Activated CD4-positive, CD25-positive, alpha-beta regulatory T cell treated with anti-CD3 and anti-CD28 coated beads, Interleukin-2, amount 50 U/mL, for 24 hours (primary cell): Measurements from ENCODE around the gene SP100.
"Not testable (repeated sequence)": the region's sequence is repeated elsewhere in the genome, so short reads cannot be mapped to it uniquely, and the experiment has no call there.

Source experiments
- ATAC-seq, 2 donors: fragments of 150-1000 bp; cut with Tn5 transposase; one replicate each; pipeline ENCODE4 v1.10.0; 2021; ENCODE audit warnings: mild to moderate bottlenecking in 1 of 2, moderate library complexity in 1 of 2

SP100 gene

DNA sequence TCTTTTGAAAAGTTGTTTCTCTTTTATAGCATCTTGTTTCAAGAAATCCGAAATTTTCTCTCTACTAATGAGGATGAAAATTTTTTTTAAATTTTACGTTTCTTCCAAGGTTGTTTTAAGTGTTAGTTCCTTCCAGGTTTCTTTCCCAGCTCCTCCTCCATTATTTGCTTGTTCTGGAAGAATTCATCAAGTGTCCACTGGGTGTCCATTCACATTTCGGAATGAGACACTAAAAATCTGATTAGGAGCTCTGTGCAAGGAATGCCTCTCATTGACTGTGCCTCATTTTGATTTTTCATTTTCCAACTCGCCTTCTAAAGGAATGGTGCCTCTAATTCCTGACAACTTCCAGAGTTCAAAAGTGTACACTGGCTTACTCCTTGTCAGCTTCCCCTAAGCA is 6.1 kb downstream of the SP100 start:
- no peak for ATAC-seq

DNA sequence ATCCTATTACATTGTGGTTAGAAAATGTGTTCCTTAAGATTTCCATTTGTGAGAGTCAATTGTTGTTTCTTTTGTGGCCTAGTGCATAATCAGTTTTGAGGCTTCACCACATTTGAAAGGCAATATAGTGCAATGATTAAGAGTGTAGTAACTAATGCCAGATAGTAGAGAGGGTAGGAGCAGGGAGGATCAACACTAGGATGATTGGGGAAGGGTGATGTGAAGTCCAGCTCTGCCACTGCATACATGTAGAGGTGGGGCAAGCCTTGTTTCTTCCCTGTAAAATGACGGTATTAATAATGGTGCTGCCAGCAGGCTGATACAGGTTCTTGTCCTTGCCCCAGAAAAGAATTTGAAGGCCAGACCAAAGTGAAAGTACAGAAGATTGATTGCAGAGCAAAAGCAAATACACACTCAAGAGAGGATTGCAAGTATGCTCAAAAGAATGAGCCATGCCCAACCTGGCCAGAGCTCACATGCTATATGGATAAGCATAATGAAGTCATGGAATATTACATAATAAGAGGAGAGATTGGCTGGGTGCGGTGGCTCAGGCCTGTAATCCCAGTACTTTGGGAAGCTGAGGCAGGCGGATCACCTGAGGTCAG is 8.0 kb downstream of the SP100 start:
- ATAC-seq, result peak; percentile 30 to 44

DNA sequence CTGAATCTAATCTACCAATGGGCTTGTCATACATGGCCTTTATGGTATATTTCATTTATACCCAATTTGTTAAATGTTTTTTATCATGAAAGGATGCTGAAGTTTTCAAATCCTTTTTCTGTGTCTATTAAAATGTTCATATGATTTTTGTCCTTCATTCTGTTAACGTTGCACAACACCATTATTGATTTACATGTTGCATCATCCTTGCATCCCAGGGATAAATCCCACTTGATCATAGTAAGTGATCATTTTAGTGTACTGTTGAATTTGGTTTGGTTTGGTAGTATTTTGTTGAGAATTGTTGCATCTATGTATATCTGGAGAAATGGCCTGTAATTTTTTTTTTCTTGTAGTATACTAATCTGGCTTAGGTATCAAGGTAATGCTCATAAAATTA is 9.4 kb downstream of the SP100 start:
- ATAC-seq, result no peak

DNA sequence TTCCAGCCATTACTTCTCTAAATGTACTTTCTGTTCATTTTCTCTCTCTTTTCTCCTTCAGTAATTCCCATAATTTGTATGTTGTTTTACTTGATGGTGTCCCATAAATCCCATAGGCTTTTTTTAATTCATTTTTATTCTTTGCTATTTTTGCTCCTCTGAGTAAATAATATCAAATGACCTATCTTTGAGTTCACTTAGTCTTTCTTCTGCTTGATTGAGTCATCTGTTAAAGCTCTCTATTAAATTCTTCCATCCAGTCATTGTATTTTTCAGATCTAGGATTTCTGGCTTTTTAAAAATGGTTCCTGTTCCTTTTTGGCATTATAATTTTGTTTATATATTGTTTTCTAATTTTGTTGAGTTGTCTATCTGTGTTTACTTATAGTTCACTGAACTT is 13.5 kb downstream of the SP100 start:
- no peak for ATAC-seq

DNA sequence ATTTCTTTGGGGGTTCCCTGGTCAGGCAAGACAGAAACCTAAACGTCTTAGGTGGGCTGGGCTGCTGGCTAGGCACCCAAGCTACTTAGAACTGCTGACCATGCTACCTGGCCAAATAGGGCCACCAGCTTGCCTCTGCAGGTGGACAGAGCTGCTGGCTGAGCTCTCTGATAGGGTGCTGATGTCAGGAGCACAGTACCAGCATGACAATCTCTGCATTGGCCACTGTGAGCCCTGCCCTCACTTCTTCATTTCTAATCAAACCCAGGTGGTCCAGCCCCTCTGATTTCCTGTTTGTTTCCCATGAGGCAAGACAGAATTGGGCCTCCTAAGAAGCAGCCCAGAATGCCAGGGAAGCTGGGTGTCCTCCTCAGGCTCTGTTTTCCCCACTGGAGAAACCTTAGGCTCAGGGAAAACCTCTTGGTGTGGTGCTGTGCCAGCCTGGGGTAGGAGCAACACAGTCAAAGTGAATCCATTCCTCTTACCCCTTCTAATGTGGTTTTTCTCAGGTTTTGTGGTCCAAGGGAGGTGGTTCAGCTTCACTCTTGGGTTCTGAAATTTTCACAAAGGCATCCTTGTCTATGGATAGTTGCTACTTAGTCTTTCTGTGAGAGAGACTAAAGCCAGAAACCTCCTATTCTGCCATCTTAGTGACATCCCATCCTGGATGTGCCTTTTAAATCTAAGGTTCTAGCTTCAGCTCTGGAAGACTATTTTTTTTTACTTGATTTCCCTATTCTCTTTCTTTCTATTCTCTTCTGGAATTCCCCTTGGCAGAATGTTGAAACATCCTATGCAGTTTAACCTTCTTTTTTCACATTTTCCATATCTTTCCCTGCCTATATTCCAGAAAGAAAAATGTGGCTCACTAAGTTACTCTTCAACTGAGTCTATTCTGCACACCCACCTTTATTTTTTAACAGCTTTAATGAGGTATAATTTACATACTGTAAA is 15.2 kb downstream of the SP100 start:
- peak in 1 of 2 donors; percentile 29 for ATAC-seq

DNA sequence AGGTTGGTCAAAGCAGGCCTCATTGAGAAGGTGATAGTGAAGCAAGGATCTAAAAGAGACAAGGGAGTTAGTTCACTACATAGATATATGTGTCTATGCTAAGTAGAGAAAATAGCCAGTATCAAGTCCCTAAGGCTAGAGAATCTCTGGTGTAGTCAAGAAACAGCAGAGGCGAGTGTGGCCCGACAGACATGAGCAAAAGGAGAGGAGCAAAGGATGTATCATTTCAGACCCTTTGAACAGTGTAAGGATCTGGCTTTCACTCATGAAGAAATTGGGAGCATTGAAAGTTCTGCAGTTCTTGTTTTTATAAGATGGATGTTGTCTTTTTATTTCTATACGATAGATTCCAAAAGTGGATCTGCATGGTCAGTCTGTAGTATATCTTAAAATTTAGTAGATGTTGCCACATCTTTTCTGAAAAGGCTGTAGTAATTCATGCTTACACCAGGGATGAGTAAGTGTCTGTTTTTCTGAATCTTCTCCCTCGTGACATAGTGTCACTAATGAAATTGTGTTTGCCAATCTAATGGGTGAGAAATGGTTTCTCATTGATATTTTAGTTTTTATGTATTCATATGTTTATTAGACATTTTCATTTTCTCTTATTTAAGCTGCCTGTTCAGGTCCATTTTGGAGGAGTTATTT is 18.8 kb downstream of the SP100 start:
- ATAC-seq, result peak; percentile 46 to 52

DNA sequence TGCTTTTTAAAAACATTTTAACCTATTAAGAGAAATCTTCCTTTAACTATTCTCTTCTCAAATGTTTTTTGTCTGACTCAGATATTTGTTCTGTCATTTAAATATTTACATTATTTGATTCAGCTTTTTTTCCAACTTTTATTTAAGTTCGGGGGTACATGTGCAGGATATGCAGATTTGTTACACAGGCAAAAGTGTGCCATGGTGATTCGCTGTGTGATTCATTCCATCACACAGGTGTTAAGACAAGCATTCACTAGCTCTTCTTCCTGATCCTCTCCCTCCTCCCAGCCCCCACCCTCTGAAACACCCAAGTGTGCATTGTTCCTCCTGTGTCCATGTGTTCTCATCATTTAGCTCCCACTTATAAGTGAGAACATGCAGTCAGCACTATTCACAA is 19.4 kb downstream of the SP100 start:
- peak; percentile 47 to 61 for ATAC-seq

DNA sequence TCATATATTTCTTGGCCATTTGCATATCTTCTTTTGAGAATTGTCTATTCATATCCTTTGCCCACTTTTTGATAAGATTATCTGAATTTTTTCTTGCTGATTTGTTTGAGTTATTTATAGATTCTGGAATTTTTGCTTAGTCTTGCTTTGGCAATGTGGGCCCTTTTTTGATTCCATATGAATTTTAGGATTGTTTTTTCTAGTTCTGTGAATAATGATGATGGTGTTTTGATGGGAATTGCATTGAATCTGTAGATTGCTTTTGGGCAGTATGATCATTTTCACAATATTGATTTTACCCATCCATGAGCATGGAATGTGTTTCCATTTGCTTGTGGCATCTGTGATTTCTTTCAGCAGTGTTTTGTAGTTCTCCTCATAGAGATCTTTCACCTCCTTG is 23.1 kb downstream of the SP100 start:
- ATAC-seq, result not testable (repeated sequence)

DNA sequence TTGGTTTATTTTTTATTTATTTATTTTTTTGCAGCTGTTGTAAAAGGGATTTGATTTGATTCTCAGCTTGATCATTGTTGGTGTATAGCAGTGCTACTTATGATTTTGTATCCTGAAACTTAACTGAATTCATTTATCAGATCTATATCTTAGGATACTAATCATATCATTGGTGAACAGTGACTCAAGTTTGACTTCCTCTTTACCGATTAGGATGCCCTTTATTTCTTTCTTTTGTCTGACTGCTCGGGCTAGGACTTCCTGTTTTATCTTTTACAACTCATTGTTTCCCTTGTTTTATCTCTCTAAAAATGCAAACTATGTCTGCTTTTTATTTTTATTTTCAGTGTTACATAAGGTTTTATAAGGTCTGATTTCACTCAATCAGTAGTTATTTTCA is 23.6 kb downstream of the SP100 start:
- ATAC-seq, result peak; percentile 60 to 64

DNA sequence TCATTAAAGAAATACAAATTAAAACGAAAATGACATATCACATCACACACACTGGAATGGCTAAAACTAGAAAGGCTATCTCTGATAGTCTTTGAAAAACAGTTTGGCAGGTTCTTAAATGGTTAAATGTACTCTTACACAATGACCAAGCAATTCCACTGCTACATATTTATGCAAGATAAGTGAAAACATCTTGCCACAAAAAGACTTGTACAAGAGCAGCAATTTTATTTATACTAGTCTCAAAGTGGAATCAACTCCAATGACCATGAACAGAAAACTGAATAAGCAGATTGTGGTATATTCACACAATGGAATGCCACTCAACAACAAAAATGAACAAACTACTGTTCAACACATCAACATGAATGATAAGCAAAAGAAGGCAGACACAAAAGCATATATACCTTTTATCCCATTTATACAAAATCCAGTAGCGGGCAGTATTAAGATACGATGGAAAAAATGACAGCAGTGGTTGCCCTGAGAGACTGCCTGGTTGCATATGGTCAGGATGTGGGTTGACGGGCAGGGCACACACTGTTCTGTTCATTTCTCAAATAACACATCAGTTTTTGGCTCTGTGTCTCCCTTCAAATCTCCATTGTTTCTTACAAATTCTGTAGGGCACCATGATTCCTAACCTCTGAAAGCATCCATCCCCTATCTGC is 25.4 kb downstream of the SP100 start:
- ATAC-seq, result peak; percentile 70 to 72

DNA sequence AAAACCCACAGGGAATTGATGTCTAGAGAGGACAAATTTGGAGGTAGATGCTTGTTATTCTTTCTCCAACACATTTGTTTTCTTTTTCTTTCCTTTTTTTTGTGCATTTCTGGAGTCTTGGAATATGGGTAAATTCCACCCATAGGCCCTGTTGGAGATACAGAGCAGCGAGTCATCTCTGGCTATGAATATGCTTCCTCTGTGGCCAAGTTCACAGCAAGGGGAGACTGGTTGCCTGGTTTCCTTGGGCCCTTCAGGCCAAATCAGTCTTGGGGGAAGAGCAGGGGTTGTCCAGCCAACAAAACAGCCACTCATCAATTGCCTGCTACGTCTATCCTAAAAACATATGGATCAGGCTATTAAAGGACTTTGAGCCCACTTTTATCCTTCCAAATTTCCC is 27.5 kb downstream of the SP100 start:
- ATAC-seq, result no peak

DNA sequence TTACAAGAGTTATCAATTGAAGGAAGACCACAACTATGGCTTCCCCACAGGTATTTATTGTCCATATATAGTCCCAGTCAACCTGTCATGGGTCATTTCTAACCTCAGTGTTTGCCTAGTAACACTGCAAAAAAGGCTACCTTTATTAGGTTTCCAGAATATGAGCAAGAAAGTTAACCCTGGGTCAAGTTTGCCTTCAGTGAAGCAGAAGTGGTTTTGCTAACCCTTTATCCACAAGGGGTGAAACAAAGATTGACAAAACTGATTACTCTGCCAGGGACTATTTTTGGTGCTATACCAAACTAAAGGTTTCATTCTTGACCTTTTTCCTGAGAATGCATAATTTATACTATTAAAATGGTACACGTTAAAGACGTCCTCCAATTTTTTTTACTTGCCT is 28.8 kb downstream of the SP100 start:
- ATAC-seq, result no peak

DNA sequence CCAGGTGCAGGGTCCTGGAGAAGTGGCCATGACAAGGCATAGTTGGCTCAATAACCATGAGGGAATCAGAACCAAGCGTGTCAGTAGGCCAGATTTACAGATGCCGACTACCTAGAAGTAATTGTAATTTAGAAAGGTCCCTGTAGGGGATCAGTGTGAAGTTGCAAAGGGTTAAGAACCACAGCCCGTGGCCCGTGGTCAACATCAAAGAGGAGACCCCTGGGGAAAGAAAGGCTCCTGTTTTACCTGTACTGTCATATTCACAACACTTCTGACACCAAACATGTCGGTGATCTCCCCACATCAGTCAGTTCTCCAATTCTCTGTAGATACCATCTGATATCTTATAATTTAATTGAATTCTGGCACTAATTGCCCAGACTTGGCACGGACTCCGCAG is 31.0 kb downstream of the SP100 start:
- no peak for ATAC-seq

DNA sequence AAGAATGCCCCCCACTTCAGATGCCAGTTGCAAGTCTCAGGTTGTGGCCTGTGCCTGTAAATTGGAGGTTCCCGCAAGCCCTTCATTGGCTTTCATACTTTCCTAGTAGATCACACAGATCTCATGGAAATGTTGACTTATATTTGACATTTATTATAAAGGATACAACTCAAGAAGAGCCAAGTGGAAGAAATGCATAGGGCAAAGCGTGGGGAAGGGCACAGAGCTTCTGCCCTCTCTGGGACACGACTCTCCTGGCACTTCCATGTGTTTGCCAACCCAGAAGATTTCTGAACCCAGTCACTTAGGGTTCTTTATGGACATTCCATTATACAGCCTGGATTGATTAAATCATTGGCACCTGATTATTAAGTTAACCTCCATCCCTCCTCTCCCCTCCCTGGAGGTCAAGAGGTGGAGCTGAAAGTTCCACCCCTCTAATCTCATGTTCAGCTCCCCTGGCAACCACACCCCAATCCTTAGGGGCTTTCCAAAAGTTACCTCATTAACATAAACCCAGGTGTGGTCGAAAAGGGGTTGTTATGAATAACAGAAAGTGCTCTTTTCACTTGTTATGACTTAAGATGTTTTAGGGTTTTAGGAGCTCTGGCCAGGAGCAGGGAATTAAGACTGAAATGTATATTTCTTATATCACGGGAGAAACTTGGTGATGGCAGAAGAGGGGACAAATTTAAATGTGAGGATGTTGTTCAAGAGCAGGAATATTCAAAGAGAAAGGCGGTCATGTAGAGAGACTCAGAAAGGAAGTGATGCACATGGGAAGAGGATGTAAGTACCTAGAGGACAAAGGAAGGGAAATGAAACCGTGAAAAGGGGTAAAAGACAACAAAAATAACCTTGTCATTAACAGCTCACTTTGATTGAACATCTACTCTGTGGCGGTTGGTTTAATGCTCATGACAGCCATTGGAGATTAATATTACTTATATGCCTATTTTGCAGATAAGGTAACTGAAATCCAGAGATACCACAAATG is 31.8 kb downstream of the SP100 start:
- peak; percentile 91 for ATAC-seq

DNA sequence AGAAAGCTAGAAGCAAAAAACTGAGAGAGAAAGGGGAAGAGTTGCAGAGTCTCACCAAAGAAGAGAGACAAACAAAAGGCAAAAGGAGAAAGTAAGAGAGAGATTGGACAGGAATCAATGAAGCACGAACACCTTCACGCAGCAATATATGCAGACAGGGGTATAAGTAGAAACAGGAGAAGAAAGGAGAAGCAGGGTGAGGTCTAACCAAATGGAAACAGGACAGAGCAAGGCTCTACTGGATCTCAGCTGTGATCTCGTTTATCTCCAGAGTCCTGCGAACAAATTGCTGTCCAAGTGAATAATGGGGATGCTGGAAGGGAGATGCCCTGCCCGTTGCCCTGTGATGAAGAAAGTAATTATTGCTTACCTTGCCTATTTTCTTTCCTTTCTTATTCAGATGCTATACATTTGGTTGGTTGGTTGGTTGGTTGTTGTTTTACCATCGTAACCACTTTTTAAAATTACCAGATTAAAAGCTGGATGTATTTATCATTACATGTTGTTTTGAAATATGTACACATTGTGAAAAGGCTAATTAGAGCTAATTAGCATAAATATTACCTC is 34.0 kb downstream of the SP100 start:
- ATAC-seq, result no peak

DNA sequence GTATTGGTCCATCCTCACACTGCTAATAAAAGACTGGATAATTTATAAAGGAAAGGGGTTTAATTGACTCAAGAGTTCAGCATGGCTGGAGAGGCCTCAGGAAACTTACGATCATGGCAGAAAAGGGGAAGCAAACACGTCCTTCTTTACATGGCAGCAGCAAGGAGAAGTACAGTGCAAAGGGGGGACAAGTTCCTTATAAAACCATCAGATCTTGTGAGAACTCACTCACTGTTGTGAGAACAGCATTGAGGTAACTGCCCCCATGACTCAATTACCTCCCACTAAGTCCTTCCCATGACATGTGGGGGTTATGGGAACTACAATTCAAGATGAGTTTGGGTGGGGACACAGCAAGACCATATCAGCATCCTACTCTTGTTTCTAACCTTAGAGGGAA is 37.0 kb downstream of the SP100 start:
- ATAC-seq, result no peak

DNA sequence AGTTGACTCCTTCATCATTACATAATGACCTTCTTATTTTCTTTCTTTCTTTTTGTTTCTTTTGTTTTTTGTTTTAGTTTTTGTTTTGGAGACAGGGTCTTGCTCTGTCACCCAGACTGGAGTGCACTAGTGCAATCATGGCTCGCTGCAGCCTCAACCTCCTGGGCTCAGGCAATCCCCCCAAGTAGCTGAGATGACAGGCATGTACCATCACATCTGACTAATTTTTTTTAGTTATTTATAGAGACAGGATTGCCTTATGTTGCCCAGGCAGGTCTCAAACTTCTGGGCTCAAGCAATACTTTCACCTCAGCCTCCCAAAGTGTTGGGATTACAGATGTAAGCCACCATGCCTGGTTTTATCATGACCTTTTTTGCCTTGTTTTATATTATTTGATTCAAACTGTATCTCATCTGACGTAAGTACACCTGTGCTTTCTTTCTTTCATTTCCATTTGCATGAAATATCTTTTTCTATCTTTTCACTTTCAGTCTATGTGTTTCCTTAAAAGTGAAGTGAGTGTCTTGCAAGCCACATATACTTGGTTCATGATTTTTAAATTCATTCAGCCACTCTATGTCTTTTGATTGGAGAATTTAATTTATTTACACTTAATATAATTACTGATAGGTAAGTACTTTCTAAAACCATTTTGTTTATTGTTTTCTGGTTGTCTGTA is 39.1 kb downstream of the SP100 start:
- ATAC-seq, result peak in 1 of 2 donors; percentile 48

DNA sequence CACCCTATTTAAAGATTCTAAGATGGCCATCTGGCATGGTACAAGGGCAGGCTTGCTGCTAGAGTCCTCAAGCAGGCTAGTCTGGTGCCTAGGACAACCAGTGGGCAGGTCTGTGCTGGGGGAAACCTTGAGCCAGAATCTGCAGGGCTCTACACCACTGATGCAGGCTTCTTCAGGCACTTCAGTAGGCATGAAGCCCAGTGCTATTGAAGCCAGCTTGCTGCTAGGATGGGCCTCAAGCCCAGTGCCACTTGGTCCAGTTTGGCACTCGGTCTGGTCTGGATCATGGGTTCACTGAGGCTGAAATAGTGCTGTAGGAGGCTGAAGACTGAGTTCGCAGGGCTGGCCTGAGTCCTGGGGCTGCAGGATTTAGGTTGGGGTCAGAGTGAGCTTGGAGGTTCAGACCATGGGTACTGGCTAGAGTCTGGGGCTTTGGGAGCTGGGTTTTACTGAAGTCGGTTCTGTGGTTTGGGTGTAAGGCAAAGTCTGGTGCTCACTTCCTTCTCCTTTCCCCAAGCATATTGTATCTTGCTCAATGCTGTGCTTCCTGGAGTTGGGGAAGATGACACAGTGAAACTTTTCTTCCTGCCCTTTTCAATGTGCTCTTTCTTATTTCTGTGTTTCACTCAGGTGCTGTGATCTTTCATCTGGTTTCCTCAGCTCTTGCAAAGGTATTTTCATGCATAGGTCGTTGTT is 41.2 kb downstream of the SP100 start:
- ATAC-seq, result no peak

DNA sequence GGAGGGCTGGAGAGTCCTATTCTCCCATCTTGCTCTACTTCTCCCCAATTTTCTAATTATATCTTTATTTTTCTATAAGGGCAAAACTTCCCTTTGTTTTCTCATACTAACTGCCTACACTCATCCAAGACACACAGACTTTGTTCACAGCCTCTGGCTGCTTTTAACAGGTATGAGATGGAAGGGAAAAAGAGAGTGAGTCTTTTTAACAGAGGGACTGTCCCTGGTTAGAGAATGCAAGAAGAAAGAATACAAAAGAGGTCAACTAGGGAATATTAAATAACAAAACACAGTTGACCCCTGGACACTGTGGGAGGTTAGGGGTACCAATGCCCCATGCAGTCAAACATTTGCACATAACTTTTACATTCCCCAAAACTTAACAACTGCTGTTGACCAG is 41.8 kb downstream of the SP100 start:
- ATAC-seq, result no peak

DNA sequence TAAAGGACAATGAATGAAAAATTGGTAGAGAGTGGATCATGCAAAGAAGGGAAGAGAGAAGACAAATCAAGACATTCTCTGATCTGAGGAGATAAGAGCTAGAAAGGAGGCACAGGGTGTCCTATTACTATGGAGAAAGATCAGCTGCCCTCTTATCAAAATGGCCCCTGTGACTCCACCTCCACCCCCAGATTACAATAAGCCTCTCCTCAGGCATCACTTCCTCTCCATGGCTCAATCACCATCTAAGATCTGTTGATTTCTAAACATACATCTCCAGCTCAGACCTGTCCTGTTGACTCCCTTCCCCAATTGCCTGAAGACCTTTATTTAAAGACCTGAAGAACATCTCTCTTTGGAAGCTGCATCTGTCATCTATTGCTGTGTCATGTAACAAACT is 43.2 kb downstream of the SP100 start:
- ATAC-seq, result no peak
